EH (cell line): Measurements from ENCODE around the gene NFASC.

Experiments
- DNase-seq: peaks from one replicate; pipeline ENCODE4 v3.0.0-alpha.2; 2015; ENCODE audit warnings: low read depth

NFASC gene

GRCh38 chr1:204959836-204960235 is 89.2 kb downstream of the NFASC start:
- no peak for DNase-seq

GRCh38 chr1:204960306-204961125 is 89.9 kb downstream of the NFASC start:
- DNase-seq: no peak

- DNase-seq: no peak
These were observed 91.2 kb downstream of the NFASC start for GRCh38 chr1:204961765-204962419.

GRCh38 chr1:204962742-204963632 is 92.3 kb downstream of the NFASC start:
- no peak for DNase-seq

GRCh38 chr1:204967451-204967850 is 96.8 kb downstream of the NFASC start:
- DNase-seq: no peak

GRCh38 chr1:204968135-204968534 is 97.5 kb downstream of the NFASC start:
- DNase-seq: no peak

GRCh38 chr1:204968951-204969350 is 98.3 kb downstream of the NFASC start:
- DNase-seq: no peak

- DNase-seq: no peak
These were observed 100.3 kb downstream of the NFASC start for GRCh38 chr1:204970937-204971336.

- peak; percentile 83 for DNase-seq
These were observed 101.1 kb downstream of the NFASC start for GRCh38 chr1:204971517-204972336.

GRCh38 chr1:204972426-204972825 is 101.8 kb downstream of the NFASC start:
- DNase-seq: peak; percentile 40

GRCh38 chr1:204973449-204973848 is 102.8 kb downstream of the NFASC start:
- no peak for DNase-seq

GRCh38 chr1:204974327-204974726 is 103.7 kb downstream of the NFASC start:
- no peak for DNase-seq

GRCh38 chr1:204975021-204975420 is 104.4 kb downstream of the NFASC start:
- DNase-seq: no peak

GRCh38 chr1:204975568-204976235 is 105.0 kb downstream of the NFASC start:
- peak; percentile 55 for DNase-seq

GRCh38 chr1:204976646-204977045 is 106.0 kb downstream of the NFASC start:
- no peak for DNase-seq

GRCh38 chr1:204977318-204977717 is 106.7 kb downstream of the NFASC start:
- no peak for DNase-seq

- no peak for DNase-seq
These were observed 108.1 kb downstream of the NFASC start for GRCh38 chr1:204978782-204979181.

- no peak for DNase-seq
These were observed 108.6 kb downstream of the NFASC start for GRCh38 chr1:204979306-204979705.

- no peak for DNase-seq
These were observed 109.4 kb downstream of the NFASC start for GRCh38 chr1:204979891-204980649.

- DNase-seq: peak; percentile 62
These were observed 110.3 kb downstream of the NFASC start for GRCh38 chr1:204980840-204981405.
